ENCODE measurements around the gene SLAMF1.

DNA sequence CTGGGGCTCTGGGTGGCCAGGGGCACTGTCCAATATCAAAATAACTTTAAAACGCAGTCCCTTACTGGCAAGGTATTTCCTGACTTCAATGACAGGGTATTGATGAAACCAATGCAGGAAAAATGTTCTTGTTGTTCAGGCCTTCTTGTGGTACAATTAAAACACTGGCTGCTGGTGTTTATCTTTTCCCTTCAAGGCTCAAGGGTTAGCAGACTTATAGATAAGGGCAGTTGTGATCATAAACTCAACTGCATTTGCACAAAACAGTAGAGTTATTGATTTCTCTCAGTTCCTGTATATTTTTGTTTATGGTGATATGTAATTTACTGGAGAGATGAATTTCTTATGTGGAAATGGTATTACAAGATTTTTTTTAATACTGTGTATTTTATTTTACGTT is 64.9 kb downstream of the SLAMF1 start:
- TF ChIP-seq, protein P1, sequence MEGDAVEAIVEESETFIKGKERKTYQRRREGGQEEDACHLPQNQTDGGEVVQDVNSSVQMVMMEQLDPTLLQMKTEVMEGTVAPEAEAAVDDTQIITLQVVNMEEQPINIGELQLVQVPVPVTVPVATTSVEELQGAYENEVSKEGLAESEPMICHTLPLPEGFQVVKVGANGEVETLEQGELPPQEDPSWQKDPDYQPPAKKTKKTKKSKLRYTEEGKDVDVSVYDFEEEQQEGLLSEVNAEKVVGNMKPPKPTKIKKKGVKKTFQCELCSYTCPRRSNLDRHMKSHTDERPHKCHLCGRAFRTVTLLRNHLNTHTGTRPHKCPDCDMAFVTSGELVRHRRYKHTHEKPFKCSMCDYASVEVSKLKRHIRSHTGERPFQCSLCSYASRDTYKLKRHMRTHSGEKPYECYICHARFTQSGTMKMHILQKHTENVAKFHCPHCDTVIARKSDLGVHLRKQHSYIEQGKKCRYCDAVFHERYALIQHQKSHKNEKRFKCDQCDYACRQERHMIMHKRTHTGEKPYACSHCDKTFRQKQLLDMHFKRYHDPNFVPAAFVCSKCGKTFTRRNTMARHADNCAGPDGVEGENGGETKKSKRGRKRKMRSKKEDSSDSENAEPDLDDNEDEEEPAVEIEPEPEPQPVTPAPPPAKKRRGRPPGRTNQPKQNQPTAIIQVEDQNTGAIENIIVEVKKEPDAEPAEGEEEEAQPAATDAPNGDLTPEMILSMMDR (conservative IDR thresholded peaks at IDR 0.05; ENCODE audit: low read depth, low read length): no peak
- no peak for TF ChIP-seq EZH2 (IDR thresholded peaks at IDR 0.05; ENCODE audit: borderline replicate concordance, low read depth, low read length, poor library complexity, severe bottlenecking)

Data from A673 (cell line).